Measurements from ENCODE around the gene BMPR1B. TPM values are rescaled to one million over a fixed set of nuclear protein-coding genes. Genes with fewer than 3 reads are reported as not detected.
"Not testable (repeated sequence)": the region's sequence is repeated elsewhere in the genome, so short reads cannot be mapped to it uniquely, and the experiment has no call there.

BMPR1B gene
- total RNA-seq, 1 donor from 2014 or later, result not detected

DNA sequence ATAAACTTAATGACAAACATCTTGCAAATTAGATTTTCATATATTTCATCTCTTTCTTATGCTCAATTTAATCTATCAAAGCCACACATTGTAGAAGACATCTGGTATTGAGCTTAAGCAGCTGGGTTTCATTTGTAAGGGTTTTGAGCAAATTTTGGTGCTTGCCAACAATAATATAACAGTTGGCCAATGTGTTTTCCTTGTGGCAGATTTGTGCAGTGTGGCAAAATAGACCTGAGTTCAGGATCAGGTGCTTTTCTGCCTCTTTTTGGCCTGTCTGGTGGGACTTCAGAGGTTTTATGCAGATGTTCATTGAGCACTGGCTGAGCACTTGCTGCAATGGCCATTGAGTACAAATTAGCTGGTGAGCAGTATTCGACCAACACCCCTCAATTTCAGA, 301.9 kb downstream of the BMPR1B start:
- ChIA-PET POLR2A (no interaction called here), CTCF (no interaction called here)
- intact Hi-C loops (cut with micrococcal nuclease), result no loop called here
- no peaks in the 10 kb centered on the region for H3K36me3 Mint-ChIP-seq (ENCODE audit: low read depth)
- H3K9me3 Mint-ChIP-seq, result no peaks in the 10 kb centered on the region
- no peaks in the 10 kb centered on the region for H3K27me3 Mint-ChIP-seq
- ATAC-seq (ENCODE audit: low read depth) (no peak), DNase-seq (no peak)
- no peak overlapping the region for H3K4me3 Mint-ChIP-seq
- TF ChIP-seq, protein P1, sequence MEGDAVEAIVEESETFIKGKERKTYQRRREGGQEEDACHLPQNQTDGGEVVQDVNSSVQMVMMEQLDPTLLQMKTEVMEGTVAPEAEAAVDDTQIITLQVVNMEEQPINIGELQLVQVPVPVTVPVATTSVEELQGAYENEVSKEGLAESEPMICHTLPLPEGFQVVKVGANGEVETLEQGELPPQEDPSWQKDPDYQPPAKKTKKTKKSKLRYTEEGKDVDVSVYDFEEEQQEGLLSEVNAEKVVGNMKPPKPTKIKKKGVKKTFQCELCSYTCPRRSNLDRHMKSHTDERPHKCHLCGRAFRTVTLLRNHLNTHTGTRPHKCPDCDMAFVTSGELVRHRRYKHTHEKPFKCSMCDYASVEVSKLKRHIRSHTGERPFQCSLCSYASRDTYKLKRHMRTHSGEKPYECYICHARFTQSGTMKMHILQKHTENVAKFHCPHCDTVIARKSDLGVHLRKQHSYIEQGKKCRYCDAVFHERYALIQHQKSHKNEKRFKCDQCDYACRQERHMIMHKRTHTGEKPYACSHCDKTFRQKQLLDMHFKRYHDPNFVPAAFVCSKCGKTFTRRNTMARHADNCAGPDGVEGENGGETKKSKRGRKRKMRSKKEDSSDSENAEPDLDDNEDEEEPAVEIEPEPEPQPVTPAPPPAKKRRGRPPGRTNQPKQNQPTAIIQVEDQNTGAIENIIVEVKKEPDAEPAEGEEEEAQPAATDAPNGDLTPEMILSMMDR (IDR thresholded peaks at IDR 0.05), result no peak
- H3K27ac Mint-ChIP-seq, result no peak overlapping the region
- no peaks in the 10 kb centered on the region for H3K4me1 Mint-ChIP-seq

DNA sequence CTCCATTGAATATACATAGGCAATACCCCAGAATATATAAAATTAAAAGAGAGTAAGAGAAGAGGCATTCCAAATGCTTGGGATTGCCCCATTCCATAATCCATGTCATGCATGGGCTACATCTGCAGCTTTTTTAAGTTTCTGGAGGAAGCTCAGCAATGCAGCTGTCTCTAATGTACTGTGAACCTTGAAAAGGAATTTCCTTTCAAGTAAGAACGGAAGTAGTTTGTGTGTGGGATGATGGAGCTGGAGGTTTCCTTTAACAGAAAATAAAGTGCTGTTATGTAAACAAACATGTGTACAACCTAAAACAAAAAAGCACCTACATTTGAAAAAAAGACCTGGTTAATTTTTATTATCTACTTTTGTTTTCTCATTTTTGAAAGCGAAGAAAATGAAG, 303.5 kb downstream of the BMPR1B start:
- TF ChIP-seq, protein P1 (IDR thresholded peaks at IDR 0.05), result no peak
- CTCF ChIA-PET, result no interaction called here

DNA sequence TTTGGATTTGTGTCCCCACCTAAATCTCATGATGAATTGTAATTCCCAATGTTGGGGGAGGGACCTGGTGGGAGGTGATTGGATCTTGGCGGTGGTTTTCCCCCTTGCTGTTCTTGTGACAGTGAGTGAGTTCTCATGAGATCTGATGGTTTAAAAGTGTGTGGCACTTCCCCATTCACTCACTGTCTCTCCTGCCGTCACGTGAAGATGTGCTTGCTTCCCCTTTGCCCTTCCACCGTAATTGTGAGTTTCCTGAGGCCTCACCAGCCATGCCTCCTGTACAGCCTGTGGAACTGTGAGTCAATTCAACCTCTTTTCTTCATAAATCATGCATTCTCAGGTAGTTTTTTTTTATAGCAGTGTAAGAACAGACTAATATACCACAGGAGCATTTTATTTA, 304.0 kb downstream of the BMPR1B start:
- H3K9me3 Mint-ChIP-seq; intact Hi-C loops (cut with micrococcal nuclease); DNase-seq; H3K4me3 Mint-ChIP-seq; H3K27ac Mint-ChIP-seq; H3K36me3 Mint-ChIP-seq (ENCODE audit: low read depth); ATAC-seq (ENCODE audit: low read depth); H3K4me1 Mint-ChIP-seq; CTCF ChIA-PET; POLR2A ChIA-PET; H3K27me3 Mint-ChIP-seq: not testable (repeated sequence)

More for the DNA sequence above, 303.5 kb downstream of the BMPR1B start:
- Mint-ChIP-seq H3K9me3 (no peaks in the 10 kb centered on the region), H3K4me3 (no peak overlapping the region), H3K27me3 (no peaks in the 10 kb centered on the region), H3K4me1 (no peaks in the 10 kb centered on the region), H3K36me3 (ENCODE audit: low read depth) (no peaks in the 10 kb centered on the region), H3K27ac (no peak overlapping the region)
- intact Hi-C loops (cut with micrococcal nuclease), result no loop called here
- POLR2A ChIA-PET, result no interaction called here
- DNase-seq (no peak), ATAC-seq (ENCODE audit: low read depth) (no peak)

DNA sequence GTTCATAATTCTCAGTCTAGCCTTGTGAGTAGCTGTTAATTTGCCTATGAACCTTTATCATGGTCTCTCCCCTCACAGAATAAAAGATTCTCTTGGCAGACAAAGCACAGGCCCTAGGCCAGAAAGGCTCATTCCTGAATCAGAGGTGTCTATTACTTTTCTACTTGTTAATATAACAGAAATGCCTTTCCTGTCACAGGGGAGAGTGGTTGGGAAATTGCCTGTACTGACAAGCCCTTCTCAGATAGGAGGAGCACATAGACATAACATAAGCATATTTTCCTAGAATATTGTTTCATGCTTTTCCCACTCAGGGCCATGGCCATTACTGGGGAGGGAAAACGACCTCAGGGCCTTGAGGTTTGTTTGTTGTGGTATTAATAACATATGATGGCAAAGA, 308.3 kb downstream of the BMPR1B start:
- intact Hi-C loops (cut with micrococcal nuclease), result no loop called here
- ChIA-PET CTCF (no interaction called here), POLR2A (no interaction called here)
- DNase-seq (no peak), ATAC-seq (ENCODE audit: low read depth) (no peak)
- Mint-ChIP-seq H3K4me1 (no peaks in the 10 kb centered on the region), H3K27me3 (no peaks in the 10 kb centered on the region), H3K36me3 (ENCODE audit: low read depth) (no peaks in the 10 kb centered on the region), H3K27ac (no peak overlapping the region), H3K9me3 (no peaks in the 10 kb centered on the region), H3K4me3 (no peak overlapping the region)
- TF ChIP-seq, protein P1 (IDR thresholded peaks at IDR 0.05), result no peak

DNA sequence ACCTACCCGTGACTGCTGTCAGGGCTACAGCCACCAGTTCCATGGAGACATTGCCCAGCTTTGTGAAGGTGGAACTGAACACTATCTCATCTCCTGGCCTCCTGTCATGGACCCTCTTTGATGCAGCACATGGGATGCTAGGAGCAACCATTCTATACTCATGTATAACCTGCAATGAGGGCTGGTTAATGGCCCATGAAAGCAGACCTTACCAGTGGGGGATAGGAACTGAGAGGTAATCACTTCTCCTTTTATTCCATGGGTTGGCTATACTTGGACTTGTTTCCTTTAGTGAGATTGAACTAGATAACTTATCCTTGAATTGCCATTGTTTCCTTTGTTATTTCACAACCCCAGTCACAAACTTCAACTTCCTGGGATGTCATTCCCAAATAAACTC, 310.6 kb downstream of the BMPR1B start:
- Mint-ChIP-seq H3K27me3 (no peaks in the 10 kb centered on the region), H3K36me3 (ENCODE audit: low read depth) (no peaks in the 10 kb centered on the region), H3K4me1 (no peaks in the 10 kb centered on the region), H3K27ac (no peak overlapping the region), H3K4me3 (no peak overlapping the region), H3K9me3 (no peaks in the 10 kb centered on the region)
- ChIA-PET CTCF (no interaction called here), POLR2A (no interaction called here)
- ATAC-seq (ENCODE audit: low read depth) (no peak), DNase-seq (no peak)
- TF ChIP-seq, protein P1 (IDR thresholded peaks at IDR 0.05), result no peak
- intact Hi-C loops (cut with micrococcal nuclease), result no loop called here

DNA sequence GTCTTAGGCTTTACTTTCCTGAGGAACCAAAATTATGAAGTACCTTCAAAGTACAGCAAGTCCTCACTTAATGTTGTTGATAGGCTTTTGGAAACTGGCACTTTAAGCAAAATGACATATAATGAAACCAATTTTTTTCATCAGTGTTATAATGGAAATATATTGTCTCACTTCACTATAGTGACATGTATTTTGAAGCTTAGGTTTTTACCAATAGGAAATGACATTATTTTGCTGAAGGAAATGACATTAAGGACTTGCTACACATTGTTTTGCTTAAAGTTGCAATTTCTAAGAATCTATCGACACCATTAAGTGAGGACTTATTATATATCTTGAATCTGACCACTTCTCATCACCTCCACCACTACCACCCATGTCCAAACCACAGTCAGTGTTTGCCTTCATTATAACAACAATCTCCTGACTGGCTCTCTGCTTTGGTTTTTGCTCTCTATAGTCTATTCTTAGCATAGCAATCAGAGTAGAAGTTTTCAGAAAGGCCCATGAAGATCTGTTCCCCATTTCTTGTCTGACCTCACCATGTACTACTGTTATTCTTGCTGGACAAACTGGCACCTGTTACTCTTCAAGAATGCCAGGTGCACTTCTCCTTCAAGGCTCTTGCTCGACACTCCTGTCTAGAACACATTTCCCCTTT, 311.2 kb downstream of the BMPR1B start:
- POLR2A ChIA-PET, result no interaction called here
- Mint-ChIP-seq H3K9me3 (no peaks in the 10 kb centered on the region), H3K4me1 (no peaks in the 10 kb centered on the region), H3K27me3 (no peaks in the 10 kb centered on the region), H3K36me3 (ENCODE audit: low read depth) (no peaks in the 10 kb centered on the region), H3K4me3 (no peak overlapping the region), H3K27ac (no peak overlapping the region)
- CTCF ChIA-PET, result no interaction called here
- no peak for DNase-seq
- no peak for ATAC-seq (ENCODE audit: low read depth)
- intact Hi-C loops (cut with micrococcal nuclease), result no loop called here
- TF ChIP-seq, protein P1 (IDR thresholded peaks at IDR 0.05), result no peak
